Thoracic aorta (tissue), 2 donors: ENCODE measurements around the gene MC1R. TPM values are rescaled to one million over a fixed set of nuclear protein-coding genes. Genes with fewer than 3 reads are reported as not detected.

Experiments used
- ATAC-seq: fragments of 150-250 bp; one replicate; pipeline ENCODE4 v1.8.0; 2017; ENCODE audit warnings: low read depth; ENCODE audit not compliant: insufficient number of reproducible peaks, low FRiP score
- DNase-seq: peaks from one replicate; pipeline ENCODE4 v3.0.0-alpha.2; 2020; ENCODE audit warnings: low spot score
- H3K27ac ChIP-seq, 2 donors: fragments of 200-600 bp; sonication (generic); 1 replicate in 1 of 2; 2 replicates in 1 of 2; pipeline ENCODE4 v1.5.1; 2016; ENCODE audit warnings: mild to moderate bottlenecking in 2 of 2, moderate library complexity in 2 of 2
- H3K27me3 ChIP-seq: fragments of 200-600 bp; sonication (generic); replicated peaks from 2 replicates; pipeline ENCODE4 v1.6.0; 2016; ENCODE audit warnings: mild to moderate bottlenecking; ENCODE audit not compliant: insufficient read depth
- H3K36me3 ChIP-seq: fragments of 200-600 bp; sonication (generic); one replicate; pipeline ENCODE4 v1.5.1; 2016
- H3K4me1 ChIP-seq, 2 donors: fragments of 200-600 bp; sonication (generic); 1 replicate in 1 of 2; 2 replicates in 1 of 2; pipeline versions ENCODE4 v1.5.1 to v1.6.0; 2016; ENCODE audit warnings: low read depth in 2 of 2, mild to moderate bottlenecking in 1 of 2; ENCODE audit not compliant: control insufficient read depth in 1 of 2
- H3K4me3 ChIP-seq: fragments of 200-600 bp; sonication (generic); 2 replicates; pipeline ENCODE4 v1.5.1; 2016; ENCODE audit warnings: mild to moderate bottlenecking
- H3K9me3 ChIP-seq: fragments of 200-600 bp; sonication (generic); 2 replicates; pipeline ENCODE4 v1.5.1; 2016
- CTCF ChIP-seq: fragments of 200-600 bp; sonication (generic); IDR thresholded peaks from one replicate; pipeline ENCODE4 v1.5.1; 2019; ENCODE audit warnings: antibody characterized with exemption
- total RNA-seq, 2 donors: library from RNA; depleted of rRNA; stranded (reverse); fragments of >200 nt; gene quantifications; one replicate each; pipeline versions ENCODE4 v1.1.0 to v1.2.3, GENCODE V29; 2016

The MC1R gene
- total RNA-seq, 2 donors from 2014 or later = 13.1 to 19.3 TPM

DNA sequence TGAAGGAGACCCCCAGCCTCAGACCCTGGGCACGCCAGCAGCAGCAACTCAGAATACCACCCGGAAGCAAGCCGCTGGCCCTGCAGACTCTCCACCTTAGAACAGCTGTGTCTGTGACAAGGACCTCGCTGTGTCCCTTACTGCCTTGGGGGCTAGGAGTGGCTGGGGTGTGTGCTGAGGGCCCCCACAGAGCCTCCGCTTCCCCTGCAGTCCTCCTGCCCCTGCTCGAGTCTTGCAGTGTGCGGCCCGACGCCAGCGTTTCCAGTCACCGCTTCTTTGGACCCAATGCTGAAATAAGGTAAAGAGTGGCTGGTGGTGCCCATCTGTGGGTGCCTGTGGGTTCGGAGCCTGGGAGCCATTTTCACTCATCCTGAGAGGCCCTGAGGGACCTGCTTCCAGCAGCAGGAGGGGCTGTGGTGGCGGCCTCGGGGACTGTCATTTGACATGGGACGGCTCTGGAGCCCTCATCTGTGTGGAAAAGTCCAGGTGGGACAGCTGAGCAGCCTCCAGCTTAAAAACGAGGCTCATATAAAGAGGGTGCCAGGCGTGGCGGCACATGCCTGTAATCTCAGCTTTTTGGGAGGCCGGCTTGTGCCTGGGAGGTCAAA, 14.7 kb upstream of the MC1R start:
- H3K36me3 ChIP-seq = peaks cover 55% of the 10 kb centered on the region
- ATAC-seq = no peak

DNA sequence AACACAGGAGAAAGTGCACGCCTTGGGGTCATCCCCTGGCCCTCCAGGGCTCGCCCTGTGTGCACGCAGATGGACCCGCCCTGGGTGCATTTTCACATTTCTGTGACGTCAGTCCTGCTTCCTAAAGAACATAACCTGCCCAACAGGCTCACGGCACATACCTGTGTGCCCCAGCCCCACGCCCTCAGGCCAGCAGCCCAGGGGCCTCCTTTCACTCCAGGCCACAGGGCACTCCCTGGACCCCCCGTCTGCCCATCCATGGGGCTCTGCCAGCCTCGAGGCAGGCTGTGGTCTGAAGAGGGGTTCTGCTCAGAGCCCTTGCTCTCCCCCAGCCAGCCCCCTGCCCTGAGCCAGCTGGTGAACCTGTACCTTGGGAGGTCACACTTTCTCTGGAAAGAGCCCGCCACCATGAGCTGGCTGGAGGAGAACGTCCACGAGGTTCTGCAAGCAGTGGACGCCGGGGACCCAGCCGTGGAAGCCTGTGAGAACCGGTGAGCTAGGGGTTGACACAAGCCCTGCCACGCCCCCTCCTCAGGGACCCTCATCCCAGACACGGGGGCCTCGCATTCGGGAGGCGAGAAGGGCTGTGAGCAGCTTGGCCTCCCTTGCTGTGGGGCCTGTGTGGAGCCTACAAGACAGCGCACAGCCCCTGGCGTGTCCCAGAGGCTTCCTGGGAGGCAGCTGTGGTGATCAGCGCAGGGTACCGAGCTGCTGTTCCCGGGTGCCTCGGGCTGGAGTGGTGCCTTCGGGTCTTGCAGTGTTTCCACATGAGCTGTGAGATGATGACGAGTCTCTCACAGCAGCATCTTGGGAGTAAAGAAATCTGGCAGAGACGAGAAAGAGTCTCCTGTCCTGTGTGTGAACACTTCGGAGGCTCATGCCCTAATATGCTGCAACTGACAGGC, 13.8 kb upstream of the MC1R start:
- H3K27ac ChIP-seq = no peak overlapping the region
- DNase-seq (no peak), ATAC-seq (no peak)
- no peaks in the 10 kb centered on the region for H3K4me1 ChIP-seq
- no peaks in the 10 kb centered on the region for H3K9me3 ChIP-seq
- no peaks in the 10 kb centered on the region for H3K27me3 ChIP-seq
- peaks cover 55% of the 10 kb centered on the region for H3K36me3 ChIP-seq
- H3K4me3 ChIP-seq = no peak overlapping the region
- no peak for TF ChIP-seq CTCF

More for the DNA sequence above, 14.7 kb upstream of the MC1R start:
- no peak for DNase-seq
- no peak for TF ChIP-seq CTCF
- Histone ChIP-seq H3K4me1 (no peaks in the 10 kb centered on the region), H3K9me3 (no peaks in the 10 kb centered on the region), H3K4me3 (no peak overlapping the region), H3K27ac (no peak overlapping the region), H3K27me3 (no peaks in the 10 kb centered on the region)

DNA sequence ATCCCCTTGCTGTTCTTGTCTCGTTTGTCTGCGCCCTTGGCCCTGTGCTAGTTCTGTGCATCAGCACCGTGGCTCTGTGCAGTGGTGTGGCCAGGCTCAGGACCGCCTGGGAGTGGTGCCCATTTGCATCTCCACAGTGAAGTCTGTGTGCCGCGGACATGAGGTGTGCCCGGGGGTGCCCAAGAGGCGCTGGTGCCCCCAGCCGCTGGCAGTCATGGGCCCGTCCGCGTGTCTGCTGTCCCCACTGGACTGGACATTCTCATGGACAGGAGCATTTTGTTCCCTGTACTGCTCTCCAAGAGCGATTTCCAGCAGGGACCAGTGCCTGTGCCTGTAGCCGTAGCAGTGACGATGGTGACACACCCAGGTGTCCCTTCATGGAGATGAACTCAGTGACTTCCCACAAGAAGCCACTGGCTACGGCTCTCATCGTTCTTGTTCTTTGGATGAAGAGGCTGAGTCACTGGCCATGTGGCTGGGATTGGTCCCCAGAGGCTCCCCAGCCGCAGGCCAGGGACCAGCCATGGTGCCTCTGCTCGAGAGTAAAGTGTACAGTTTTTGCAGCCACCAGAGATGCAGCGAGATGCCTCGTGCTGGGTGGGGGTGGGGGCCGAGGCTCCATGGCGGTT, 13.0 kb upstream of the MC1R start:
- no peaks in the 10 kb centered on the region for H3K4me1 ChIP-seq
- no peaks in the 10 kb centered on the region for H3K9me3 ChIP-seq
- DNase-seq = no peak
- ATAC-seq = no peak
- peaks cover 50% of the 10 kb centered on the region for H3K36me3 ChIP-seq
- no peak overlapping the region for H3K27ac ChIP-seq
- H3K4me3 ChIP-seq = no peak overlapping the region
- TF ChIP-seq CTCF = no peak
- H3K27me3 ChIP-seq = no peaks in the 10 kb centered on the region

DNA sequence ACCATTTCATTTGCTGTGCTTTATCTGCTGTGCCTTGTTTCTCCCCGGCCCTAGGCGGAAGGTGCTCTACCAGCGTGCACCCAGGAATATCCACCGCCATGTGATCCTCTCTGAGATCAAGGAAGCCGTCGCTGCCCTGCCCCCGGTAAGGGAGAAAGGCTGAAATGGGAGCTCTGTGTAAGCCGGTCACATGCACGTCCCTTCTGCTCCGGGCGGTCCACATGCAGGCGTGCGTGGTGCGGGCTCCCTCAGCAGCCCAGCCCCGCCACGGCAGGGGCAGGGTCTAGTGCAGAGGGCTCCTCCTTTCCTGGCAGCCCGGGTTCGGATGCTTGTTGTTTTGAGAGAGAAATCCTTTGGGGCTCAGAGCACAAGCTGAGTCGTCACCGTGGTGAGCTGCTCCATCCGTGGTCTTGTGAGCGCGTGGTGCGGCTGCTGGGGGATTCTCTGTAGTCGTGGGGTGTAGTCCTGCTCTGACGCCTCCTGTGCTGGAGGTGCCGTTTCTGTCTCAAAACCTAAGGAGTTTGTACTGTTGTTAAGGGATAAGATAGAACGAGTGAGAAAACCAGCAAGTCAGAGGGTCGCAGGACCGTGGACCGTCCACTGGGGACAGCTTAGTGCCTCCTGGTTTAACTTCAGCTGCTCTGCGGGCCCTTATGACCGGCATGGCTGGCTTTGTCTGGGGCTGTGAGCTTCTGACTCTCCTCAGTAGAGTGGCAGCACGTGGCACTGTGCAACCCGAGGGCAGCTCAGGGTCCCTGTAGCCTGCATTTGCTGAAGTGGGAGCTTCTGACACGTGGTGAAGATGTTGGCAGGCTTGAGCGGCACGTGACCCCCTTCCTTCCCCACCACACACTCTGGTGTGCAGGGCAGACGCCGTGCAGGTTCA, 12.3 kb upstream of the MC1R start:
- H3K4me3 ChIP-seq = no peak overlapping the region
- H3K9me3 ChIP-seq = no peaks in the 10 kb centered on the region
- peaks cover 48% of the 10 kb centered on the region for H3K36me3 ChIP-seq
- no peak overlapping the region for H3K27ac ChIP-seq
- H3K27me3 ChIP-seq = no peaks in the 10 kb centered on the region
- ATAC-seq (no peak), DNase-seq (no peak)
- no peaks in the 10 kb centered on the region for H3K4me1 ChIP-seq
- TF ChIP-seq CTCF = no peak
